ENCODE measurements around the gene NCOA7.

Gene NCOA7

GRCh38 chr6:125790358-125791150 is at the start of gene NCOA7:
NCOA7 (plus strand) TSS chr6:125790960; CDS start chr6:125815355, 24,395 bp downstream.
- DNase-seq = peak; percentile 31 to 74 (median 52)

GRCh38 chr6:125741336-125741735 is 49.4 kb upstream of the NCOA7 start:
- no peak for DNase-seq

- no peak for DNase-seq
Observed at GRCh38 chr6:125742024-125742423, 48.7 kb upstream of the NCOA7 start.

GRCh38 chr6:125742464-125743120 is 48.2 kb upstream of the NCOA7 start:
- DNase-seq = no peak

GRCh38 chr6:125743604-125744003 is 47.2 kb upstream of the NCOA7 start:
- DNase-seq = no peak

- no peak for DNase-seq
Observed at GRCh38 chr6:125745281-125746018, 45.3 kb upstream of the NCOA7 start.

GRCh38 chr6:125746019-125746414 is 44.7 kb upstream of the NCOA7 start:
- no peak for DNase-seq

- DNase-seq = peak; percentile 13 to 33 (median 19)
Observed at GRCh38 chr6:125746731-125747588, 43.8 kb upstream of the NCOA7 start.

- DNase-seq = no peak
Observed at GRCh38 chr6:125747589-125748405, 43.0 kb upstream of the NCOA7 start.

GRCh38 chr6:125748406-125749172 is 42.2 kb upstream of the NCOA7 start:
- DNase-seq = no peak

GRCh38 chr6:125749173-125749864 is 41.4 kb upstream of the NCOA7 start, which contains the start of gene HEY2:
HEY2 (plus strand) TSS chr6:125749632; CDS start chr6:125749777, 145 bp downstream.
- DNase-seq = peak; percentile 61 to 64 (median 64)

- no peak for DNase-seq
Observed at GRCh38 chr6:125749865-125750691, 40.7 kb upstream of the NCOA7 start.

- DNase-seq = no peak
Observed at GRCh38 chr6:125750692-125751333, 39.9 kb upstream of the NCOA7 start.

- DNase-seq = no peak
Observed at GRCh38 chr6:125751334-125751916, 39.3 kb upstream of the NCOA7 start.

- no peak for DNase-seq
Observed at GRCh38 chr6:125752773-125753172, 38.0 kb upstream of the NCOA7 start.

GRCh38 chr6:125753218-125753936 is 37.4 kb upstream of the NCOA7 start:
- no peak for DNase-seq

GRCh38 chr6:125753937-125754259 is 36.9 kb upstream of the NCOA7 start:
- DNase-seq = no peak

- no peak for DNase-seq
Observed at GRCh38 chr6:125754566-125754965, 36.2 kb upstream of the NCOA7 start.
